ENCODE measurements around the gene INPP5J. TPM values are rescaled to one million over a fixed set of nuclear protein-coding genes. Genes with fewer than 3 reads are reported as not detected.
"Not testable (repeated sequence)": the region's sequence is repeated elsewhere in the genome, so short reads cannot be mapped to it uniquely, and the experiment has no call there.

INPP5J gene
- total RNA-seq, 1 experiment from 2014 or later = not detected

- DNase-seq = peak; percentile 97
- Histone ChIP-seq H3K27me3 (no peaks in the 10 kb centered on the region), H3K9me3 (no peaks in the 10 kb centered on the region), H3K36me3 (peaks cover 22% of the 10 kb centered on the region), H3K4me3 (peak within 1 kb of the TSS; percentile 63)
Observed at GRCh38 chr22:31107178-31107893, 15.4 kb upstream of the INPP5J start, which contains the start of gene SELENOM. Gene SELENOM, minus strand, starts transcription at chr22:31107568. Its CDS starts 63 bp downstream, at chr22:31107505.

- Histone ChIP-seq H3K36me3 (peaks cover 19% of the 10 kb centered on the region), H3K9me3 (no peaks in the 10 kb centered on the region), H3K4me3 (peak overlapping the region; percentile 63), H3K27me3 (no peaks in the 10 kb centered on the region)
- DNase-seq = no peak
Observed at GRCh38 chr22:31107894-31108218, 14.9 kb upstream of the INPP5J start.

- H3K9me3 ChIP-seq, H3K27me3 ChIP-seq, DNase-seq, H3K36me3 ChIP-seq, H3K4me3 ChIP-seq: not testable (repeated sequence)
Observed at GRCh38 chr22:31112547-31113091, 10.1 kb upstream of the INPP5J start.

GRCh38 chr22:31118046-31118820 is 4.5 kb upstream of the INPP5J start:
- Histone ChIP-seq H3K36me3 (no peaks in the 10 kb centered on the region), H3K4me3 (no peak overlapping the region), H3K9me3 (no peaks in the 10 kb centered on the region), H3K27me3 (no peaks in the 10 kb centered on the region)
- DNase-seq = no peak

GRCh38 chr22:31119026-31119717 is 3.6 kb upstream of the INPP5J start:
- Histone ChIP-seq H3K9me3 (no peaks in the 10 kb centered on the region), H3K4me3 (no peak overlapping the region), H3K36me3 (no peaks in the 10 kb centered on the region), H3K27me3 (no peaks in the 10 kb centered on the region; the same call in 1 of the 2 replicates)
- DNase-seq = no peak

GRCh38 chr22:31120230-31120629 is 2.5 kb upstream of the INPP5J start:
- no peaks in the 10 kb centered on the region for H3K9me3 ChIP-seq
- no peak overlapping the region for H3K4me3 ChIP-seq
- no peak for DNase-seq
- H3K27me3 ChIP-seq = no peaks in the 10 kb centered on the region; the same call in 1 of the 2 replicates
- no peaks in the 10 kb centered on the region for H3K36me3 ChIP-seq

GRCh38 chr22:31120642-31121041 is 2.1 kb upstream of the INPP5J start:
- Histone ChIP-seq H3K9me3 (no peaks in the 10 kb centered on the region), H3K36me3 (no peaks in the 10 kb centered on the region), H3K27me3 (no peaks in the 10 kb centered on the region; the same call in 1 of the 2 replicates), H3K4me3 (no peak overlapping the region)
- DNase-seq = no peak

GRCh38 chr22:31121403-31121802 is 1.4 kb upstream of the INPP5J start:
- no peaks in the 10 kb centered on the region; the same call in 1 of the 2 replicates for H3K27me3 ChIP-seq
- no peaks in the 10 kb centered on the region for H3K36me3 ChIP-seq
- DNase-seq = no peak
- no peak overlapping the region for H3K4me3 ChIP-seq
- no peaks in the 10 kb centered on the region for H3K9me3 ChIP-seq

GRCh38 chr22:31122196-31122531 is 602 bp upstream of the INPP5J start:
- Histone ChIP-seq H3K4me3 (no peak overlapping the region), H3K9me3 (no peaks in the 10 kb centered on the region), H3K36me3 (no peaks in the 10 kb centered on the region), H3K27me3 (no peaks in the 10 kb centered on the region; the same call in 1 of the 2 replicates)
- no peak for DNase-seq

GRCh38 chr22:31123292-31123602 is 481 bp downstream of the INPP5J start:
- H3K4me3 ChIP-seq = no peak overlapping the region
- no peak for DNase-seq
- no peaks in the 10 kb centered on the region; the same call in 1 of the 2 replicates for H3K27me3 ChIP-seq
- H3K36me3 ChIP-seq = no peaks in the 10 kb centered on the region
- no peaks in the 10 kb centered on the region for H3K9me3 ChIP-seq

GRCh38 chr22:31124290-31124689 is 1.5 kb downstream of the INPP5J start:
- H3K36me3 ChIP-seq = no peaks in the 10 kb centered on the region
- no peaks in the 10 kb centered on the region; the same call in 1 of the 2 replicates for H3K27me3 ChIP-seq
- no peak overlapping the region for H3K4me3 ChIP-seq
- DNase-seq = no peak
- no peaks in the 10 kb centered on the region for H3K9me3 ChIP-seq

GRCh38 chr22:31124811-31125465 is 2.2 kb downstream of the INPP5J start:
- no peaks in the 10 kb centered on the region for H3K9me3 ChIP-seq
- no peaks in the 10 kb centered on the region; the same call in 1 of the 2 replicates for H3K27me3 ChIP-seq
- DNase-seq = no peak
- H3K36me3 ChIP-seq = no peaks in the 10 kb centered on the region
- no peak overlapping the region for H3K4me3 ChIP-seq

GRCh38 chr22:31125521-31126117 is 2.9 kb downstream of the INPP5J start:
- Histone ChIP-seq H3K4me3 (no peak overlapping the region), H3K36me3 (no peaks in the 10 kb centered on the region), H3K27me3 (no peaks in the 10 kb centered on the region; the same call in 1 of the 2 replicates), H3K9me3 (no peaks in the 10 kb centered on the region)
- DNase-seq = no peak

GRCh38 chr22:31126128-31126868 is 3.5 kb downstream of the INPP5J start:
- Histone ChIP-seq H3K9me3 (no peaks in the 10 kb centered on the region), H3K36me3 (no peaks in the 10 kb centered on the region), H3K4me3 (no peak overlapping the region), H3K27me3 (no peaks in the 10 kb centered on the region; the same call in 1 of the 2 replicates)
- no peak for DNase-seq

GRCh38 chr22:31126869-31127175 is 4.1 kb downstream of the INPP5J start:
- Histone ChIP-seq H3K9me3 (no peaks in the 10 kb centered on the region), H3K27me3 (no peaks in the 10 kb centered on the region; the same call in 1 of the 2 replicates), H3K36me3 (no peaks in the 10 kb centered on the region), H3K4me3 (no peak overlapping the region)
- no peak for DNase-seq

Measured in MG63 (cell line).